GM19238 (cell line): ENCODE data around the gene ARG1.
"Not testable (repeated sequence)": the region's sequence is repeated elsewhere in the genome, so short reads cannot be mapped to it uniquely, and the experiment has no call there.

Experiments used
- DNase-seq: peaks from one replicate; pipeline ENCODE4 v3.0.0; 2011; ENCODE audit warnings: low spot score; ENCODE audit not compliant: insufficient read length

The ARG1 gene

DNA sequence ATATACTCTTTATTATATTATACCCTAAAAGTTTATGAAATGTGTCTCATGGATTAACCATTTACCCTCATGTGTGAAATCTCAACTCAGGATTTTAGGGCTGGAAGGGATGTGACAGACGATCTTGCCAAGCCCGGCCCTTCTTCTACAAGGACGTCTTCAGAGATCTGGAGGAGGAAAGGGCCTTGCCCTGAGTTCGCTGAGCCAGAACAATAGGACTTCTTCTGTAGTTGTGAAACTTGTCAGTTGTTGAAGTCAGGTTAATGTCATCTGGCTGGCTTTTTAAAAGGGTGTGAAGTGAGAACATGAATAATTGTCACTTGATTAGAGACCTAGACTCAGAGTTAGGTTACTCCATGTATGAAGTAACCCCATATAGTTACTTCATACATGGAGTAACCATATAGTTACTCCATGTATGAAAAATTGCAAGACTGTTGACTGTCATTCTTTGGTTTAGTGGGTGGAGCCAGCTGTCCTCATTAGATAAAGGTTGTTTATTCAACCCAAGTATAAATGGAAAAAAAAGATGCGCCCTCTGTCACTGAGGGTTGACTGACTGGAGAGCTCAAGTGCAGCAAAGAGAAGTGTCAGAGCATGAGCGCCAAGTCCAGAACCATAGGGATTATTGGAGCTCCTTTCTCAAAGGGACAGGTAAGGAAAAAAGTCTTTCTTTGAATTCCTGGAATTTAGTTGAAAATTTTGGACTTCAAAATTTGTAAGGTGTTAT, at the start of gene ARG1:
ARG1 (plus strand) TSS at position 541 of the 730 bp plus-strand sequence; CDS start at position 598, 57 bp downstream.
- no peak for DNase-seq

DNA sequence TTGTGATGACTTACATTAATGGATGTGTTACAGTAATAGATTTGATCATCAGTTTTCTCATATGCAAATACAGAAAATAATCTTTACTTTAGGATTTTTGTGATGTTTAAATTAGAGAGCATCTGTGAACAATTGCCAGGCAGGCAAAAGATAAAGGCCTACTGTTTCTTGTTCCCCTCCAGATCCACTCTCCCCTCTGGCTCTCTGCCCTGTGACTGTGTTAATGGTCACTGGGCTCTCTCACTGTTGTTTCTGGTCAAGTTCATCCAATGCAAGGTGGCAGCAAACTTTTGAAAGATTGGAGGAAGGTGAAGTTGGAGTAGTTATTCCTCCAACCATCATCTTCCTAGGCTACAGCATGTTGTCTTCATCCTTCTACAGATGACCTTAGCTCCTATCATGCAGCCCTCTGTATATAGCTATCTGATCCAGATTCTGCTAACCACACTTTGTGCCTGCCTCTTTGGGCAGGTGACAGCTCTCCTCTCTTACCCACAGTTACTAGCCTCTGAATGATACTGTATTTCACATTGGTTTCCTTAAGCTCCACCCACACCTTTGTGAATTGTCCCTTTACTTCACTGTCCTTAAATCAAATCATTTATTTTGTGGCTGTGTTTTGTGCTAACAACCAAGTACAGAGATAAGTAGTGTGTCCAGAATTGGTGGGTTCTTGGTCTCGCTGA, 48.9 kb upstream of the ARG1 start:
- DNase-seq, result no peak

DNA sequence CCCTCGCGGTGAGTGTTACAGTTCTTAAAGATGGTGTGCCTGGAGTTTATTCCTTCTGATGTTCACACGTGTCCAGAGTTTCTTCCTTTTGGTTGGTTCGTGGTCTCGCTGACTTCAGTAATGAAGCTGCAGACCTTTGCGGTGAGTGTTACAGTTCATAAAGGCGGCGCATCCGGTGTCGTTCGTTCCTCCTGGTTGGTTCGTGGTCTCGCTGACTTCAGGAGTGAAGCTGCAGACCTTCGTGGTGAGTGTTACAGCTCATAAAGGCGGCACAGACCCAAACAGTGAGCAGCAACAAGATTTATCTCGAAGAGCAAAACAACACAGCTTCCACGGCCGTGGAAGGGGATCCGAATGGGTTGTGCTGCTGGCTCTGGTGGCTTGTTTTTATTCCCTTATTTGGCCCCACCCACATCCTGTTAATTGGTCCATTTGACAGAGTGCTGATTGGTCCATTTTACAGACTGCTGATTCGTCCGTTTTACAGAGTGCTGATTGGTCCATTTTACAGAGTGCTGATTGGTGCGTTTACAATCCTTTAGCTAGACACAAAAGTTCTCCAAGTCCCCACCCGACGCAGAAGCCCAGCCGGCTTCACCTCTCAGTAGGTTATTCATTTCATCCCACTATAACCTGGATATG, 48.2 kb upstream of the ARG1 start:
- DNase-seq, result no peak

DNA sequence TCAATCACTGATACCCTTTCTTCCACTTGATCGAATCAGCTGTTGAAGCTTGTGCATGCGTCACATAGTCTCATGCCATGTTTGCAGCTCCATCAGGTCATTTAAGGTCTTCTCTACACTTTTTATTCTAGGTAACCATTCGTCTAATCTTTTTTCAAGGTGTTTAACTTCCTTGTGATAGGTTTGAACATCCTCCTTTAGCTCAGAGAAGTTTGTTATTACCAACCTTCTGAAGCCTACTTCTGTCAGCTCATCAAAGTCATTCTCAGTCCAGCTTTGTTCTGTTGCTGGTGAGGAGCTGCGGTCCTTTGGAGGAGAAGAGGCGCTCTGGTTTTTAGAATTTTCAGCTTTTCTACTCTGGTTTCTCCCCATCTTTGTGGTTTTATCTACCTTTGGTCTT, 42.1 kb upstream of the ARG1 start:
- not testable (repeated sequence) for DNase-seq

DNA sequence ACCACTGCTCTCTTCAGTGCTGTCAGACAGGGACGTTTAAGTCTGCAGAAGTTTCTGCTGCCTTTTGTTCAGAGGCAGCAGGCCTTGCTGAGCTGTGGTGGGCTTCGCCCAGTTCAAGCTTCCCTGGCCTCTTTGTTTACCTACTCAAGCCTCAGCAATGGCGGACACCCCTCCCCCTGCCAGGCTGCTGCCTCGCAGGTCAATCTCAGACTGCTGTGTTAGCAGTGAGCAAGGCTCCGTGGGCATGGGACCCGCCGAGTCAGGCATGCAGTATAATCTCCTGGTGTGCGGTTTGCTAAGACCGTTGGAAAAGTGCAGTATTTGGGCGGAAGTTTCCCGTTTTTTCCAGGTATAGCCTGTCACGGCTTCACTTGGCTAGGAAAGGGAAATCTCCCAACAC, 41.3 kb upstream of the ARG1 start:
- not testable (repeated sequence) for DNase-seq

DNA sequence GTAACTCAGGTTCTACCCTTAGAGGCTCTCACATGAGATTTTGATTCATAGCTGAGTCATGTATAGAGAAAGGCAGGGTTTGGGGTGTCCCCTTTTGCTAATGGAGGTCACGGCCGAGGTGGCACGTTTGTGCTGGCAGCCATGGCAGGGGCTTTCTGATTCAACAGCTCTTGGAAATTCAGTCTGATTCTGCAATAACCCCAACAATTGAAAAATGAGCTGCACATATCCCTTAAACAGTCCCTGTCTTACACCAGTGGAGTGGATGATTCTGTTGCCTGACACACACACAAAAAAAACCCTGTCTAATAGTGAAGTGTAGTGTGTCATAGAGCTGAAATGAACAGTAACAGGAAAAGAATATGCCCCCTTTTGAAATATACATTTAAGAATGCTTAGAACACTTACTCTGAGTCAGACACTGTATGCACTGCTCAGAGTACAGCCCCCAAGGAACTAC, 40.4 kb upstream of the ARG1 start:
- DNase-seq, result no peak

DNA sequence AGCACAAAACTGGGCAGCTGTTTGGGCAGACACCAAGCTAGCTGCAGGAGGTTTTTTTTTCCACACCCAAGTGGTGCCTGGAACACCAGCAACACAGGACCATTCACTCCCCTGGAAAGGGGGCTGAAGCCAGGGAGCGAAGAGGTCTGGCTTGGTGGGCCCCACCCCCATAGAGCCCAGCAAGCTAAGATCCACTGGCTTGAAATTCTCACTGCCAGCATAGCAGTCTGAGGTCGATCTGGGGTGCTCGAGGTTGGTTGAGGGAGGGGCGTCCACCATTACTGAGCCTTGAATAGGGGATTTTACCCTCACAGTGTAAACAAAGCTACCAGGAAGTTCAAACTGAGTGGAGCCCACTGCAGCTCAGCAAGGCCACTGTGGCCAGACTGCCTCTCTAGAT, 34.4 kb upstream of the ARG1 start:
- DNase-seq, result not testable (repeated sequence)

DNA sequence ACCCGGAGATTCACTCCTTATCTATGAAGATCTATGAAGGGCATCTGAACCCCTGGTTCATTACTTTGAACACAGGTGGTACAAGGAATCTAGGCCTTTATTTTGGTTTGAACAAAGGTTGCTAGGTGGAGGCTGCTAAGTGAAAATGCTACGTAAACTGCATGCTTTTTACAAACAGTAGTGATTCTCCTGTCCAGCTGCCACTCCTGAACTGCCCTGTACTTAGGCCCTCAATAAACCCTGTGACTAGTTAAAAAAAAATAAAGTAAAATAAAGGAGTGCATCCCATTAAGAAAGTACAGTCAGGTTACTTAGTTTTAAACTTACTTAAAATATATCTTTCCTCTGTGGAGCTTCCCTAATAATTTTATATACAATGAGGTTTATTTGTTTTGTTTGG, 27.7 kb upstream of the ARG1 start:
- DNase-seq, result no peak

DNA sequence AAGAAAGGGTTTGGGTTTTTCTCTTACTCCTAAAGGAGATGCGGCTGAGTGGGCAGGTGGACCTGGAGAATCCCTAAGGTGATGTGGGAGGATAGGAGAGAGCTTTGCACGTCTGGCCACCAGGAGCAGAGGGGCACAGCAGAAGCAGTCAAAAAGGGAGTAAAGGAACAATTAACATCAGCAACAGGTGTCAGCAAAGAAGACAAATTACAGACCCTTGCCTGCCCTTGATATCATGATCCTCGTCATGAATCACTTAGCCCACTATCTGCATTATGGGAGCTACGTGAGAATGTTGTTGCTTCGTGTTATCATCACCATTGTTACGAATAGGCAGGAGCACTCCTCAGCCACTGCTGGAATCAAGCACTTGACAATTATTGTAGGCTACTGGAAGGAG, 25.5 kb upstream of the ARG1 start:
- no peak for DNase-seq

DNA sequence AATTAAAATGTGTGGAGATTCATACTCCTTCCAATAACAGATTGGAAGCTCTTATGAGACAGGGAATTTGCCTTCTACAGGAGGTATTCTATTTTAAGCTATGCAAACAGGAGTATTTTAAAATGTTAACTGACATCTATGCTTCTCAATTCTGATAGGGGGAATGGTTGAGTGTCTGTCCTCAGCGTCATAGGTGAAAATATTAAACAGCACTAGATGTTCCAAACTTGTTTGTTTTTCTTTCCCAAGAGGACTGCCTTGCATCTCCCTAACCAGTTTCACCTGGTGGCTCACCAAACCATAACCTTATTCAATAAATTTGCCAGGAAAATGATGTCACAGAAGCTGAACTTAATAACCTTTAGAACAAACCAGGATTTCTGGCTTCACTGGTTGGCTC, 24.6 kb upstream of the ARG1 start:
- DNase-seq, result no peak

DNA sequence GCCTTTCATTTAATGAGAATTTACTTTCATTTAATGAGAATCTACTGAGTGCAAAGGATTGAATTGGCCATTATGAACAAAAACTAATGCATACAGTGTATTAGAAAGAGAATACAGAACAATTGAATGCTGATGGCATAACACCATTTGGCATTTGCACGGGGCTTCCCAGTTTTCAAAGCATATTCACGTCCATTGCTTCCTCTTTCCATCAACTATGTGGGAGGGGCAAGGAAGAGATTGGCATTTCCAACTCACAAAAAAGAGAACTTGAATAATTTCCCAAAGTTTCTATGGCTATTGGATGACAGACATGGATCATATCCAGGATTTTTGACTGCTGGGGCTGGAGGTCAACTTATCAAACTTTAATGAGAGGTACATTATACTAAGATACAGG, 23.2 kb upstream of the ARG1 start:
- DNase-seq, result no peak

DNA sequence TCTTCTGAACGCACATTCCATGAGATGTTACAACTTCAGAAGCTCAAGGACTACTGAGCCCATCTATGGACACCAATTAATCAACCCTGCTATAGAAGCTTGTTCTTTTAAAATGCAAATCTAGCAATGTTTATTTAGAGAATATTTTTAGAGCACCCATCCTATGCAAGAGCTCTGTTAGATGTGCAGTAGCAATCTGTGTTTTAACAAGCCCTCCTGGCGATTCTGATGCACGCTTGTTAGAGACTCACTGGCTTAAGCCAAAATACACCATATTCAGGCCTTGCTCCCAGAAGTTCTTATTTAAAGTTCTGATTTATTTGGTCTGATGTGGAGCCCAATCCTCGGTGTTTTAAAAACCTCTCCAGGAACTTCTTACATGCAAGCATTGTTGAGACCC, 21.1 kb upstream of the ARG1 start:
- no peak for DNase-seq

DNA sequence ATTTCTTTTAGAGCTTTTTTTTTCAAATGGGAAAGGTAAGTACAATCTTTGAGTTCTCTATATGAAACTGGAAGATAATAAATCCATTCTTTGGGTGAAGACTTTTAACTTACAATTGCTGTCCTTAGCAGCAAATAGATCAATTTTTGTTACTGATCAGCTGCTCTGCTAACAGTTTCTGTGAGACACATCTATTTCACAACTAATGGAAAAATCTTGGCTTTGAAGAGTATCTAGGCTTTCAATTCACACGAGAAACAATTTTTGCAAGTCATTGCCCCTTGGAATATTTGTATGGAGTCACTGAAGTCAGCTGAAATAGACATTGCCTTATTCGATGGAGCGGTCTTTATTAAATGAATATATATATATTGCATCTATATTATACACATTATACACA, 20.5 kb upstream of the ARG1 start:
- no peak for DNase-seq

DNA sequence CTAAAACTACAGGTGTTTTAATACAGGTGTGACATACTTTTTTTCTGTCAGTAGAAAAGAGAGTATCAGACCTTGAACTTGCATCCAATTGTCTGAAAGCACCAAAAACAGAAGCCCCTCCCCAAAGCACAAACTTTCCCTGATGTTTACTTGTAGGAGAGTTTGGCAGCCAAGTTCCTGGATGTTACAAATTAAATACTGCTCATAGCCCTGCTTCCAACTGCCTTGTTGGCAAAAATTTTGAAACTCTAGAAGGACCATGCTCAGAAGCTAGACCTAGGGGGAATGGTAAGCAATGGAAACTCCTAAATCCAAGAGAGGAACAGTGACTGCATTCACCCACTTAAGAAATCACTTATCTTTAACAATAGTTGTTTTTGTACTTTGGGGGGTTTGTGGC, 17.0 kb upstream of the ARG1 start:
- DNase-seq, result no peak

DNA sequence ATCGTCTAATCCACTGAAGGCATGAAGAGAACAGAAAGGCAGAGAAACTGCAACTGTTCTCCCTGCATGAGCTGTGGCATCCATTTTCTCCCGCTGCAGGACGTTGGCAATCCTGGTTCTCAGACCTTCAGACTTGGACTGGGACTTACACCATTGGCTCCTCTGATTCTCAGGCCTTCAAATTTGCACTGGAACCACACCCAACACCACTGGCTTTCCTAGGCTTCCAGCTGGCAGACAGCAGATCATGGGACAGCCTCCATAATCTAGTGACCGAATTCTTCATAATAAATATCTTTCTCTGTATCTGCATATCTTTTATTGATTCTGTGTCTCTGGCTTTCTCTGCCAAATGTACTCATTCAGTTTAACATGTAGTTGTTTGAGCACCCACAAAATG, 14.1 kb upstream of the ARG1 start:
- no peak for DNase-seq

DNA sequence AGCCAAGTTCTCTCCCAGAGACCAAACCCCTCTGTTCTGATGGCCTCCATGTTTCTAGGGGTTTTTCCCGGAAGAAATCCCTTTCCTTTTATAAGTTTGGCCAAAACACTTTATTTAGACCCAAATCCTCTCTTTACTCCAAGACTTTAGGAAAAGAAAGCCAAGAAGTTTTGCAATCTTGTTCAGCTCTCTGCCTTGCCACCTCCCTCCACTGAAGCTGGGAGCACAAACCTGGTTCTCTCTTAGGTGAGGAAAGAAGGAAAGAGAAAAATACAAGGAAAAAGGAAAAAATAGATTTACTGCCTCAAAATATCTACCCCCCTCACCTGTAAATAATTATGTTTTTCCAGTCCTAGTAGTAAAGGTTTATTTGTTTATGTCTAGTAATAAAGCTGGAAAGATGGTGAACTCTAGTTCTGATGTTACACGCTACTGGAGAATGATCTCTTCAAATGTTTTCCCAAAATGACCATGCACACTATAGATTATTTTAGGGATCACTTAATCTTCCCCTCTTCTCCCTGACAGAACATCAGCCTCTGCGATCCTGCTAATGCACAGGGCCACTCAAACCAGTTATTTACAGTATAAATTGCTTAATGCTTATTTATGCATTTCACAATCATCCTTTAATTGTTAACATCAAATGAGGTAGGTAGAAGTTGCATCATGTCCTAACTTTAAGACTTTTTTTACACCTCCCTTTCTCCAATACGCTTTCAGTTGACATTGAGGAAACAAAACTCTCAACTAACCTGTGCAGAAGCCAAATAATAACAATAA, 10.9 kb upstream of the ARG1 start:
- no peak for DNase-seq

DNA sequence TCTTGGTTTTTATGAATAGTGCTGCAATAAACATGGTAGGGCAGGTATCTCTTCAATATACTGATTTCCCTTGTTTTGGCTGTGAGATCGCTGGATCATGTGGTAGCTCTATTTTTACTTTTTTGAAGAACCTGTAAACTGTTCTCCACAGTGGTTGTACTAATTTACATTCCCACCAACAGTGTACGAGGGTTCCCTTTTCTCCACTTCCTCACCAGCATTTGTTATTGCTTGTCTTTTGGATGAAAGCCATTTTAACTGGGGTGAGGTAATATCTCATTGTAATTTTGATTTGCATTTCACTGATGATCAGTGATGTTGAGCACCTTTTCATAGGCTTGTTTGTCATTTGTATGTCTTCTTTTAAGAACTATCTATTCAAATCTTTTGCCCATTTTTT, 8.0 kb upstream of the ARG1 start:
- DNase-seq, result no peak

DNA sequence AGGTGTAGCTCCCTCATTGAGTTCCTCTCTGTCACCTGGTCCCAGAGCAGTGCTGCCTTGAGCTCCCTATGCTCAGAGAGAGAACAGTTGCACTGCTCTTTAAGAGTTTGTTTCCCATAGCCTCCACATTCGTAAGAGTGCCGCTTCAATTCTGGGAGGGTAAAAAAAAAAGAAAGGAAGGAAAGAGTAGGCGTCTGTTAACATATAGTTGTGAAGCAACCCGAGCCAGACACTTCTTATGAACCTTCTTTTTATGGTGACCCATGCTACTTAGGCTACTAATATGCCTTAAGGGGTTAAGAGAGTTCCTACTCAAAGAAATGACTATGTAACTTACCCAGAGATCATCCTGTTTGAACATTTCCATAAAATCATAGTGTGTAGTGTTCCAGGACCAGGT, 4.3 kb upstream of the ARG1 start:
- no peak for DNase-seq

DNA sequence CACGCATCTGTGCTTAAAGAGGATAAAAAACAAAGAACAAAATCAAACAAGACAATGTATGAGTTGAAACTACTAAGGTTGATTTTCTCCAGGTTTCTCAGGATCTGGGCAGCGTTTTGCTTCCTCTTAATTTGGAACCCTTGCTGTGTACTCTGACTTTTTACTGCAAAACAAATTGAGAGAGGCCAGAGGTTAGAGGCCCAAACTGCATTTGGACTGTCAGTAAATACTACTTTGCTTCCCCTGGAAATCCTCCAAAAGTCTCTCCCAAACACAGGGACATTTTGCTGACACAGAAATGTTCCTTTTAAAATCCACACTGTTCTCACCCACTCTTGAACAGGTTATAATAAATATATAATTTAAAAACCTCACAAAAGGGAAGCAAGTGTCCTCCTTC, 1.1 kb downstream of the ARG1 start:
- no peak for DNase-seq

DNA sequence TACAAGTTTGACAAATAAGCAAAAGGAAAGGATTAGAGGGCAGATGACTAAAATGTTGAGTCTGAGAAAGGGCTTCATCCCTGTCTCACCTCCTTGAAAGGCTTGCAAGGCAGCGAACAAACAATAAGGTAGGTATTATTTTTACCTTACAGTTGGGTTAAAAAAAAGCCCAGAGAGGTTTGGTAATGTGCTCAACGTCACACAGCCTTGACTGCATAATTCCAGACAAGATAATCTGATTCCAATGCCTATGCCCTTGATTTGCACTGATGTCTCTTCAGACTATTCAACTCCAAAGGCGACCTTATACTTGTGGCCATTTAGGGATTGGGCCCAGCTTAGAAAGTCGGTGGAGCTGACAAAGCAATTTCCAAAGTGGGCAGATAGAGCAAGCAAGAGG, 1.7 kb downstream of the ARG1 start:
- no peak for DNase-seq

DNA sequence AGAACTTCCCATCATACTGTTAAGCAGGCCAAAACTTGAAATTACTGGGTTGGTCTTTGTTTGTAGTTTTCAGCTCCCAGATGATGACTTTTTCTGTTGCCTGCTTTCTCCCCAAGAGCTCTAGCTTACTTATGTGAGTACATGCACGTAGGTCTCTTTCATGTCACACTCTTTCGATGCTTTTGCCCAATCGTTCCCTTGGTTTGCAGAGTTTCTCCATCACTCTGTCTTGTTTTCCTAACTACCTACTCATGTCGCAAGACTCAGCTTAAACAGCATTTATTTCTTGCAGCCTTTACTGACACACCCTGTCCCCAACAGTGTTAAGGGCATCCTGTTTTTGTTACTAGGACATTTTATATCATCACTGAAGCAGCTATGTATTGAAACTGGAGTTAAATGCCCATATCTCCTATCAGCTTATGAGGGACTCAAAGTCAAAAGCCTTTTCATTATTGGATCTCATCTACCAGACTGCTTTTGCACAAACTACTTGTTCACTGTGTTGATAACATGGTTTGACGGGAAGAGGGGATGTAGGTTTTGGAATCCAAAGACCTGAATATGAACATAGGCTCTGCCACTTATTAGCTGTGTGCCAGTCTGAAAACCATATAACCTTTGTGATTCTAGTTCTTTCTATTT, 2.9 kb downstream of the ARG1 start:
- DNase-seq, result no peak
